GM18861 (cell line): Measurements from ENCODE around the gene AOC2.
"Not testable (repeated sequence)": the region's sequence is repeated elsewhere in the genome, so short reads cannot be mapped to it uniquely, and the experiment has no call there.

Source experiments
- ATAC-seq: cut with Tn5 transposase; IDR thresholded peaks from one replicate; pipeline ENCODE4 v1.9.1; 2021; ENCODE audit not compliant: unreplicated experiment

The AOC2 gene

GRCh38 chr17:42832213-42832933 lies 12.0 kb upstream of the AOC2 start:
- no peak for ATAC-seq

- ATAC-seq: peak; percentile 83
These were observed 11.2 kb upstream of the AOC2 start, which contains the start of gene PSME3 for GRCh38 chr17:42832934-42833766. Gene PSME3 (plus strand): TSS chr17:42833397. CDS start chr17:42833632, 235 bp downstream.

- ATAC-seq: no peak
These were observed 10.5 kb upstream of the AOC2 start for GRCh38 chr17:42833767-42834422.

- no peak for ATAC-seq
These were observed 8.6 kb upstream of the AOC2 start for GRCh38 chr17:42835732-42836131.

- ATAC-seq: no peak
These were observed 2.2 kb upstream of the AOC2 start for GRCh38 chr17:42841975-42842685.

- no peak for ATAC-seq
These were observed 934 bp upstream of the AOC2 start for GRCh38 chr17:42843358-42843934.

GRCh38 chr17:42844761-42845555 lies 578 bp downstream of the AOC2 start:
- no peak for ATAC-seq

- ATAC-seq: no peak
These were observed 1.2 kb downstream of the AOC2 start for GRCh38 chr17:42845556-42845917.

- no peak for ATAC-seq
These were observed 1.7 kb downstream of the AOC2 start for GRCh38 chr17:42845918-42846593.

GRCh38 chr17:42846594-42847280 lies 2.4 kb downstream of the AOC2 start:
- ATAC-seq: no peak

- no peak for ATAC-seq
These were observed 3.7 kb downstream of the AOC2 start for GRCh38 chr17:42848093-42848492.

GRCh38 chr17:42849031-42849430 lies 4.7 kb downstream of the AOC2 start:
- no peak for ATAC-seq

- no peak for ATAC-seq
These were observed 5.2 kb downstream of the AOC2 start for GRCh38 chr17:42849451-42850181.

GRCh38 chr17:42850954-42851353 lies 6.6 kb downstream of the AOC2 start, which contains the start of gene AOC3:
Gene AOC3 (plus strand): TSS chr17:42851199. CDS start chr17:42851344, 145 bp downstream.
- no peak for ATAC-seq

- not testable (repeated sequence) for ATAC-seq
These were observed 7.2 kb downstream of the AOC2 start for GRCh38 chr17:42851371-42852240.

- ATAC-seq: no peak
These were observed 8.0 kb downstream of the AOC2 start for GRCh38 chr17:42852351-42852750.

GRCh38 chr17:42853004-42853403 lies 8.6 kb downstream of the AOC2 start:
- no peak for ATAC-seq
